Superior temporal gyrus (tissue), 1 donor: ENCODE data around the gene NFE2L2.
"Not testable (repeated sequence)": the region's sequence is repeated elsewhere in the genome, so short reads cannot be mapped to it uniquely, and the experiment has no call there.

Experiments used
- DNase-seq: peaks from one replicate; pipeline ENCODE4 v3.0.0-alpha.2; 2016; ENCODE audit errors: extremely low spot score

NFE2L2 gene

DNA sequence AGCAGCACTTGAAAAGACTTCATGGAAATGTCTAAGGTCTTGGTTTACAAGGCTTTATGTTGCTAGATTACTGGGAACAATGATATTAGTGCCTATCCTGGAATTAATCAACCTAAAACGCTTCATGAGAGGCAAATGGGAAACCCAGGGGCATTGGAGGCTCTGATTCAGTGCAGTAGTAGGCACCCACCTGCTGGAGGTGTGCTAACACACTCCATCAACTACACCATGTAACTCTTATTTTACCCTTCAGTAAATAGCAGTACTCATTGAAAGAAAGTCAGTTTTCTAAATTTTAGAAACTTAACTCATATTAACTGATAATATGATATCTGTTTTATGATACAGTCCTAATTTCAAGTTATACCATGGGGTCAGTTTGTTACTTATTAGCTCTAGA is 69.3 kb downstream of the NFE2L2 start:
- no peak for DNase-seq

DNA sequence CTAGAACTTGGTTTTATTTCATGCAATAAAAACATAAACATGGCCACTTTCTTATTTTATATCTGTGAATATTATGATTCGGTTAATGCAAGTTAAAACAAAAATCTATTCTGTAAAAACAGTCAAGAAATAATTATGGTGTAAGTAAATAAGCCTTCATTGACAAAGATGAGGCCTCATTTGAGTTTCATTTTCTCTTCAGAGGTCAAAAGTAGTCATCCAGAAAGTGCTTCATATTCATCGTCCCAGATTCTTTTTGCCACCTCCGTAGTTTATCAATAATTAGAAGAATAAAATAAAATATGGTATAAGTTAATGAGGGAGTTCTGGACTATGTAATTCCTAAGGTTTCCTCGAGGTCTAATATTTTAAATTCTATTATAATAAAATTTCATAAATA is 71.3 kb downstream of the NFE2L2 start:
- DNase-seq = no peak

DNA sequence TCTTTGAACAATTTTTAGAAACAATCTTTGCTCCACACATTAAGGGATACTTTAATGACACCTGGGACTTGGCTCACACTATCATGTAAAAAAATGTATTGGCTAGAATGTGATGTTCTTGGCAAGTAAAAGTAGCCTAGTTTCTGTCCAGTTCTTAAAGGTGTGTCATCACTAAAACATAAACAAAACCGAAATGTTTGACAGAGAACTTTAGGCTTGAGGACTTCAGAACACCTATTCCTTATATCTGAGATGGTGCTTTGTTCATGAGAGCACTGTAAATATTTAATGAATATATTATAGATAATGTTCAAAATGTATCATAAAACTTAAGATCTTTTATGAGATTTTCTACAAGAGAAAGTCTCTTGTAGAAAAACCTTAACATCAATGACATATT is 71.7 kb downstream of the NFE2L2 start:
- no peak for DNase-seq

DNA sequence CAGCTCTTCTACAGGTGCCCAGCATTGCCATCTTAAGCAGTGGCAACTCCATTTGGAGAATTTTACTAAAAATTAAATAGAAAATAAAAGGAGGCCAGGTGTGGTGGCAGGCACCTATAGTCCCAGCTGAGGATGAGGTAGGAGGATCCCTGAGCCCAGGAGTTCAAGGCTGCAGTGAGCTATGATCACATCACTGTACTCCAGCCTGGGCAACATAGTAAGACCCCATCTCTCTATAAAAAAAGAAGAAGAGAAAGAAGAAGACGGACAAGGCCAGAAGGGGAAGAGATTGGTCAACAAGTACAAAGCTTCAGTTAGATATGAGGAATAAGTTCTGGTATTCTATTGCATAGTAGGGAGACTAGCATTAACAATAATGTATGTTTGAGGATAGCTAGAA is 73.6 kb downstream of the NFE2L2 start:
- no peak for DNase-seq

DNA sequence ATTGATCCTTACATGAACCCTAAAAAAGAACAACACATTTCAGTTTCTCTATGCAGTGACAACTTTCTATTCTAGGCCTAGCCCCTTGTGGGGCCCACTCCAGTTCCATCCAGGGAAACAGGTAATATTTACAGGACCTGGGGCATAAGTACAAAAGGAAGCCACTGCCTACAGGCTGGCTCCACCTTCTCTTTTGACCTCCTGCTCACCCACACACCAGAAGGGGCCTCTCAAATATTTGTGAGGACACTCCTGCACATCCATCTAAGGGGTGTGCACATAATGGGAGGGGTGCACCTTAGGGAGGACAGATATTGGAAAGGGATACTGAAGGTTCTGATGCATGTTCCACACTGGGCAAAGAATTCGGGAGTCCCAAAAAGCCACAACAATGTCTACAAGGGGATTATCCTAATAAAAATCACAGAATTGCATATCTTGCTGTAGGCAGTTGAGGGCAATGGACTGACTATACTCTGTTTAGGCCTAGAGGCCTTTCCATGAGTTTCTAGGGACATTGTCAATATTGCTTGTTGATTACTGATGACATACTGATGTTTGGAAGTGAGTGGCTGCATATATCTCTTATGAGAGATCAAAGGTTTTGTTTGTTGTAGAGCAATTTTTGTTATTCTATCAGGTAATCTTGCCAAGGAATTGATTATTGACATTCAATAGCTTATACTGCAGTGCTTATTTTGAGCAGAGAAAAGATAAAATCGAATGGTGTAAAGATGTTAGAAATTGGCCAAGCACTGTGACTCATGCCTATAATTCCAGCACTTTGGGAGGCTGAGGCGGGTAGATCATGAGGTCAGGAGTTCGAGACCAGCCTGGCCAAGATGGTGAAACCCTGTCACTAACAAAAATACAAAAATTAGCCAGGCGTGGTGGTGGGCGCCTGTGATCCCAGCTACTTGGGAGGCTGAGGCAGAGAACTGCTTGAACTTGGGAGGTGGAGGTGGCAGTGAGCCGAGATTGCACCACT is 75.8 kb downstream of the NFE2L2 start:
- no peak for DNase-seq

DNA sequence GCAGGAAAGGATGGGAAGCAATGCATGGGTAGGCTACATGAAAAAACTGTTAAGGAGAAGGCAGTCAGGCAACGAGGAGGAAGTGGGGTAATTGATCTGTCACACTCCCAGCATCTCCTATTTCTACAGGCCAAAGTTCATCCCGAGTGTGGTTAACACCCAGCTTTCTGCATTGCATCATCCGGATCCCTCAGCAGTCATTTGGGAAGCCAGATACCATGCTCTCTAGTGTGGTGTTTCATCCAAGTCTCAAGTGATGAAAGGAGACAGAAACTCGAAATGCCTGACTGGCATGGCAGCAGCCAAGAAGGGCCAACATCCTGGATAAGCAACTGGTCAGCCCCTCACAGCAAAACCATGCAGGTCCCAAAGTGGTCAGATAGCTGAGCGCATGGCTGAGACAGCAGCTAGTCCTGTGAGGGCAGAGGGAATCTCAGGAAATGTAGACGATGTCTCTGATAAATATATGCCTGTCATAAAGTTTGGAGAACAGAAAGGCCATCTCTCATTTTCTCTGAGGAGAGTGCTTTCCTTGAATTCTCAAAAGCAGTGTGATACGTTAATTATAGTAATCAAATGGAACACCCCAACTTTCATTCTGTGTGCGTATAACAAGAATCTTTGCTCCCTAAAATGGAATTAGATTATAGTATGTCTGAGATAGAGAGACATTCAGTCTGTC is 76.8 kb downstream of the NFE2L2 start:
- DNase-seq = no peak

DNA sequence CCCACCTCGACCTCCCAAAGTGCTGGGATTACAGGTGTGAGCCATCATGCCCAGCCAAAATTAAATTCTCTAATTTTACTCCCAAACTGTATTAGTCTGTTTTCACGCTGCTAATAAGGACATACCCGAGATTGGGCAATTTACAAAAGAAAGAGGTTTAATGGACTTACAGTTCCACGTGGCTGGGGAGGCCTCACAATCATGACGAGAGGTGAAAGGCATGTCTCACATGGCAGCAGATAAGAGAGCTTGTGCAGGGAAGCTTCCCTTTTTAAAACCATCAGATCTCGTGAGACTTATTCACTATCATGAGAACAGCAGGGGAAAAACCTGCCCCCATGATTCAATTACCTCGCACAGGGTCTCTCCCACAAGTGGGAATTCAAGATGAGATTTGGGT is 78.5 kb downstream of the NFE2L2 start:
- DNase-seq = not testable (repeated sequence)

DNA sequence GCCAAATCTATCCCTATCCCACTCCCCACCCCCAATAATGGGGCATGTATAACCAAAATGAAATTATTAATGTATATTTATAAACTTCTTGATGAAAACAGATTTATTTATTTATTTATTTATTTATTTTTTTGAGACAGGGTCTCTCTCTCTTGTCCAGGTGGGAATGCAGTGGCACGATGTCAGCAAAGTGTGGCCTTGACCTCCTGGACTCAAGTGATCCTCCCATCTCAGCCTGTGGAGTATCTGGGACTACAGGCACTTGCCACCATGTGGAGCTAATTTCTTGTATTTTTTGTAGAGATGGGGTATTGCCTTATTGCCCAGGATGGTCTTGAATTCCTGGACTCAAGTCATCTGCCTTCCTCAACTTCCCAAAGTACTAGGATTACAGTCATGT is 79.9 kb downstream of the NFE2L2 start:
- DNase-seq = no peak

DNA sequence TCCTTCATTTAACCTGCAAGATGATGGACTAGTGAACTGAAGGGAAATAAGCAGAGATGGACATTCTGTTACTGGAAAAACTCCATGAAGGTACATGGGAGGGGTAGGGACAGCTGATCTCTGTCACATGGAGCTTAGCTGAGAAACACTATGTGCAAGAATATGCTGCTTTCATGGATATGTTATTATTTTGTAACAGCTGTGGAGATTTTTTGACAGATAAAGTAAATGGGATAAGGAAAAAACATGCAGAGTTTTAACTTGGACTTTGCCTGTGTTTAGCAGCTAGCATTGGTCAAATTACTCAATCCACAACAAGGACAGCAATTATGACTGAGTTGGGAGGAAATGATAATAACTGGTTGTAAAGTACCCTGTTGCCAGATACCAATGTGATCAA is 80.7 kb downstream of the NFE2L2 start:
- DNase-seq = no peak
